Endodermal cell (in vitro differentiated cells): ENCODE data around the gene MR1. TPM values are rescaled to one million over a fixed set of nuclear protein-coding genes. Genes with fewer than 3 reads are reported as not detected.

ENCODE experiments used
- DNase-seq: peaks from one replicate; pipeline ENCODE4 v3.0.0-alpha.2; 2017
- H3K27ac ChIP-seq: 2 replicates; pipeline ENCODE4 v1.5.1; 2013; ENCODE audit warnings: mild to moderate bottlenecking, low read depth, low read length, moderate library complexity
- H3K27me3 ChIP-seq: 2 replicates; pipeline ENCODE4 v1.6.1; 2013; ENCODE audit warnings: mild to moderate bottlenecking, low read length, moderate library complexity; ENCODE audit not compliant: insufficient read depth, control insufficient read depth, poor library complexity, severe bottlenecking
- H3K36me3 ChIP-seq: 2 replicates; pipeline ENCODE4 v1.7.0; 2013; ENCODE audit warnings: mild to moderate bottlenecking, low read length, moderate library complexity; ENCODE audit not compliant: control insufficient read depth, insufficient read depth
- H3K4me1 ChIP-seq: one replicate; pipeline ENCODE4 v1.7.0; 2013; ENCODE audit warnings: low read length; ENCODE audit not compliant: control insufficient read depth, insufficient read depth
- H3K4me3 ChIP-seq: 2 replicates; pipeline ENCODE4 v1.5.1; 2013; ENCODE audit warnings: mild to moderate bottlenecking, low read length, moderate library complexity
- H3K9ac ChIP-seq: 2 replicates; pipeline ENCODE4 v1.6.1; 2013; ENCODE audit warnings: mild to moderate bottlenecking, low read length, moderate library complexity; ENCODE audit not compliant: poor library complexity, severe bottlenecking; ENCODE audit errors: extremely low read depth
- H3K9me3 ChIP-seq: 2 replicates; pipeline ENCODE4 v1.6.1; 2013; ENCODE audit warnings: mild to moderate bottlenecking, low read length, moderate library complexity; ENCODE audit not compliant: control insufficient read depth
- H3K27ac Mint-ChIP-seq: 2 replicates; pipeline ENCODE4 v1.8.0; 2020; ENCODE audit warnings: mixed read lengths
- H3K27me3 Mint-ChIP-seq: 2 replicates; pipeline ENCODE4 v1.8.0; 2021; ENCODE audit warnings: mild to moderate bottlenecking, mixed read lengths; ENCODE audit not compliant: insufficient read depth
- H3K36me3 Mint-ChIP-seq: 2 replicates; pipeline ENCODE4 v1.8.0; 2020; ENCODE audit warnings: low read depth, mixed read lengths
- H3K4me1 Mint-ChIP-seq: 2 replicates; pipeline ENCODE4 v1.8.0; 2020; ENCODE audit warnings: mixed read lengths
- H3K4me3 Mint-ChIP-seq: 2 replicates; pipeline ENCODE4 v1.8.0; 2020; ENCODE audit warnings: mild to moderate bottlenecking, moderate library complexity, mixed read lengths
- H3K9me3 Mint-ChIP-seq: 2 replicates; pipeline ENCODE4 v1.8.0; 2020; ENCODE audit warnings: mild to moderate bottlenecking, mixed read lengths
- WGBS, 2 experiments: methylation state at CpG; one replicate each; pipeline versions ENCODE4 v1.1.5 to v1.1.7; 2013; ENCODE audit warnings: missing lambda C conversion rate in 2 of 2, mixed read lengths in 1 of 2; ENCODE audit not compliant: insufficient coverage in 1 of 2, insufficient read length in 1 of 2; 5-methylcytosine and 5-hydroxymethylcytosine counted together
- total RNA-seq, 2 donors: library from RNA; stranded (reverse); fragmentation: NEBNext Ultra II Directional in 1 of 2; extraction: Animal tissue kit (Norgen Biotek cat#: 25700) in 1 of 2; gene quantifications; 2 replicates in 1 of 2; 3 replicates in 1 of 2; pipeline ENCODE4 v1.2.1, GENCODE V29; 2021
- TF ChIP-seq, protein P1 (sequence below): fragments of 200-600 bp; sonication (generic); conservative IDR thresholded peaks from 2 replicates; pipeline ENCODE4 v1.5.0; 2021; ENCODE audit warnings: antibody characterized with exemption, mild to moderate bottlenecking

Gene MR1
- total RNA-seq, 2 donors from 2014 or later = 0.22 to 0.35 TPM

DNA sequence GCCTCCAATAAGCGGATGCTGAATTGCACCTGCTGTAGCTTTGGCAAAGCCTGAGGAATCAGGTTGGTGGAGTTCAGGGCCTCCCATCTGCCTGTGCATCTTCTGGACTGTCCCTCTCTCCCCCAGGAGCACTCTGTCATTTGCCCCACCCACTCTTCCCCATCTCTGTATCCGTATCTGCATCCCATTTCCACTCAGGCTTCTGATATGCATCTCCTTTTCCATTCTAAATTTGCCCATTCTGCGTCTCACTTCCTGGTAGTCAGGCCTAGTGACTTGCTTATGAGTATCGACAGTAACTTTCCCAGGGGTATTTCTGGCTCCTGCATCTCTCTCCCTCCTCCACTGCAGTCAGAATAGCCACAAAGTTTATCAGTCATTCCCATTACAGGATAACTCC is 15.6 kb downstream of the MR1 start:
- H3K4me3 ChIP-seq = no peak overlapping the region
- H3K27ac ChIP-seq = no peak overlapping the region
- H3K9me3 Mint-ChIP-seq = peaks cover 8% of the 10 kb centered on the region
- no peaks in the 10 kb centered on the region for H3K27me3 ChIP-seq
- no peaks in the 10 kb centered on the region for H3K36me3 ChIP-seq
- WGBS, 2 experiments = 93 to 96% methylated on average over 4 of the region's 4 CpGs
- peaks cover 10% of the 10 kb centered on the region for H3K27me3 Mint-ChIP-seq
- TF ChIP-seq, protein P1, sequence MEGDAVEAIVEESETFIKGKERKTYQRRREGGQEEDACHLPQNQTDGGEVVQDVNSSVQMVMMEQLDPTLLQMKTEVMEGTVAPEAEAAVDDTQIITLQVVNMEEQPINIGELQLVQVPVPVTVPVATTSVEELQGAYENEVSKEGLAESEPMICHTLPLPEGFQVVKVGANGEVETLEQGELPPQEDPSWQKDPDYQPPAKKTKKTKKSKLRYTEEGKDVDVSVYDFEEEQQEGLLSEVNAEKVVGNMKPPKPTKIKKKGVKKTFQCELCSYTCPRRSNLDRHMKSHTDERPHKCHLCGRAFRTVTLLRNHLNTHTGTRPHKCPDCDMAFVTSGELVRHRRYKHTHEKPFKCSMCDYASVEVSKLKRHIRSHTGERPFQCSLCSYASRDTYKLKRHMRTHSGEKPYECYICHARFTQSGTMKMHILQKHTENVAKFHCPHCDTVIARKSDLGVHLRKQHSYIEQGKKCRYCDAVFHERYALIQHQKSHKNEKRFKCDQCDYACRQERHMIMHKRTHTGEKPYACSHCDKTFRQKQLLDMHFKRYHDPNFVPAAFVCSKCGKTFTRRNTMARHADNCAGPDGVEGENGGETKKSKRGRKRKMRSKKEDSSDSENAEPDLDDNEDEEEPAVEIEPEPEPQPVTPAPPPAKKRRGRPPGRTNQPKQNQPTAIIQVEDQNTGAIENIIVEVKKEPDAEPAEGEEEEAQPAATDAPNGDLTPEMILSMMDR = no peak
- H3K36me3 Mint-ChIP-seq = no peaks in the 10 kb centered on the region
- peaks cover 13% of the 10 kb centered on the region for H3K4me1 Mint-ChIP-seq
- H3K9ac ChIP-seq = no peak overlapping the region
- H3K9me3 ChIP-seq = no peaks in the 10 kb centered on the region
- H3K27ac Mint-ChIP-seq = no peak overlapping the region
- H3K4me1 ChIP-seq = peaks cover 2% of the 10 kb centered on the region
- H3K4me3 Mint-ChIP-seq = no peak overlapping the region
- no peak for DNase-seq

DNA sequence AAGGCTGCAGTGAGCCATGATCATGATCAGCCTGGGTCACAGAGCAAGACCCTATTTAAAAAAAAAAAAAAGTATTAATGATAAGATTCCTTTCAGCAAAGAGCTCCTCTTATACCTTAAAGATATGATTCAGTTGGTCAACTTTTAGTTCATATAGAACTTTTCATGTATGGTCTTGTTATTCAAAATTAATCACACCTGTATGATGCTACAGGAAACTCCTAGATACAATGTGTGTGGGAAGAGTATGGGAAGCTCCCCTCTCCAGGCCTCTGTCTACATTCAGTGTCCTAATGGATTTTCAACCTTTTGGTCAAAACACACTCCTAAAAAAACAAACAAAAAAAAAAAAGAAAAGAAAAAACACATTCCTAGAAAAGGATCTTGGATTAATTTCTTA is 17.1 kb downstream of the MR1 start:
- Mint-ChIP-seq H3K4me1 (peaks cover 17% of the 10 kb centered on the region), H3K9me3 (peaks cover 8% of the 10 kb centered on the region), H3K27ac (no peak overlapping the region), H3K27me3 (peaks cover 10% of the 10 kb centered on the region), H3K36me3 (no peaks in the 10 kb centered on the region), H3K4me3 (no peak overlapping the region)
- Histone ChIP-seq H3K4me1 (peaks cover 2% of the 10 kb centered on the region), H3K36me3 (no peaks in the 10 kb centered on the region), H3K27ac (no peak overlapping the region), H3K9ac (no peak overlapping the region), H3K4me3 (no peak overlapping the region), H3K27me3 (no peaks in the 10 kb centered on the region), H3K9me3 (no peaks in the 10 kb centered on the region)
- TF ChIP-seq, protein P1 = no peak
- DNase-seq = no peak

DNA sequence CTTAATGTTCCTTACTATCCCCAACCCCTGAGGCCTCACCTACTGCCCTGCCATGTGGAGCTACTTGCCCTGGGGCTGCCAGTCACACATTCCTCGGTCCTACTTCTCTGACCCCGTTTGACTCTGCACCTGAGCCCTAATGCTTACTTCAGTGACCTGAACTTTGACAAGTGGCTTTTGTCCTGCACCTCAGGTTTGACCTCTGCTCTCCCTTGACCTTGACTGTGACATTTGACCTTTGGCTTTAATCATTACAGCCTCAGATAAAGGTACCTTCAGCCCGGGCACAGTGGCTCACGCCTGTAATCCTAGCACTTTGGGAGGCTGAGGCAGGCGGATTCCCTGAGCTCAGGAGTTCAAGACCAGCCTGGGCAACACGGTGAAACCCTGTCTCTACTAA is 22.8 kb downstream of the MR1 start:
- Mint-ChIP-seq H3K9me3 (peaks cover 5% of the 10 kb centered on the region), H3K27ac (no peak overlapping the region), H3K27me3 (peaks cover 13% of the 10 kb centered on the region), H3K4me3 (no peak overlapping the region), H3K36me3 (no peaks in the 10 kb centered on the region), H3K4me1 (peaks cover 20% of the 10 kb centered on the region)
- Histone ChIP-seq H3K27ac (no peak overlapping the region), H3K27me3 (no peaks in the 10 kb centered on the region), H3K9ac (no peak overlapping the region), H3K36me3 (no peaks in the 10 kb centered on the region), H3K4me3 (no peak overlapping the region), H3K4me1 (peaks cover 6% of the 10 kb centered on the region), H3K9me3 (peaks cover 9% of the 10 kb centered on the region)
- WGBS, 2 experiments = 83 to 90% methylated on average over 6 of the region's 6 CpGs
- TF ChIP-seq, protein P1 = no peak
- no peak for DNase-seq
